GM19025 (cell line): ENCODE measurements around the gene SYF2.
A peak's percentile ranks its signal among the peaks of the same experiment; 100 is the strongest.
"Not testable (repeated sequence)": the region's sequence is repeated elsewhere in the genome, so short reads cannot be mapped to it uniquely, and the experiment has no call there.

Experiments used
- ATAC-seq: cut with Tn5 transposase; IDR thresholded peaks from one replicate; pipeline ENCODE4 v1.9.1; 2021; ENCODE audit warnings: mild to moderate bottlenecking, low read depth, moderate library complexity; ENCODE audit not compliant: unreplicated experiment

Gene SYF2

GRCh38 chr1:25232027-25232865 is at the start of gene SYF2:
Gene SYF2 (minus strand): TSS chr1:25232502. CDS start chr1:25232467, 35 bp downstream.
- peak; percentile 72 for ATAC-seq

- not testable (repeated sequence) for ATAC-seq
Observed at GRCh38 chr1:25279693-25280111, 47.4 kb upstream of the SYF2 start.

- not testable (repeated sequence) for ATAC-seq
Observed at GRCh38 chr1:25278790-25279189, 46.5 kb upstream of the SYF2 start.

GRCh38 chr1:25278358-25278757 is 46.1 kb upstream of the SYF2 start:
- ATAC-seq, result not testable (repeated sequence)

- ATAC-seq, result not testable (repeated sequence)
Observed at GRCh38 chr1:25277295-25277694, 45.0 kb upstream of the SYF2 start.

GRCh38 chr1:25275648-25276047 is 43.3 kb upstream of the SYF2 start:
- not testable (repeated sequence) for ATAC-seq

- ATAC-seq, result not testable (repeated sequence)
Observed at GRCh38 chr1:25272238-25272637, 39.9 kb upstream of the SYF2 start, which contains the start of gene RHD. Gene RHD (plus strand): TSS chr1:25272509. CDS start chr1:25272548, 39 bp downstream.

- ATAC-seq, result not testable (repeated sequence)
Observed at GRCh38 chr1:25268143-25268760, 36.0 kb upstream of the SYF2 start.

GRCh38 chr1:25267288-25268142 is 35.2 kb upstream of the SYF2 start:
- peak; percentile 59 for ATAC-seq

GRCh38 chr1:25266554-25267287 is 34.4 kb upstream of the SYF2 start:
- ATAC-seq, result not testable (repeated sequence)

- not testable (repeated sequence) for ATAC-seq
Observed at GRCh38 chr1:25260336-25260735, 28.0 kb upstream of the SYF2 start.

GRCh38 chr1:25259813-25260212 is 27.5 kb upstream of the SYF2 start:
- not testable (repeated sequence) for ATAC-seq

- no peak for ATAC-seq
Observed at GRCh38 chr1:25257196-25257595, 24.9 kb upstream of the SYF2 start.

GRCh38 chr1:25256578-25256965 is 24.3 kb upstream of the SYF2 start:
- no peak for ATAC-seq

GRCh38 chr1:25255706-25256577 is 23.6 kb upstream of the SYF2 start:
- no peak for ATAC-seq

- no peak for ATAC-seq
Observed at GRCh38 chr1:25253911-25254310, 21.6 kb upstream of the SYF2 start.

- peak; percentile 40 for ATAC-seq
Observed at GRCh38 chr1:25247829-25248754, 15.8 kb upstream of the SYF2 start.
